Hepatocyte (in vitro differentiated cells): ENCODE results near the gene DMD.

Source experiments
- CTCF ChIP-seq: fragments of 200-600 bp; sonication (generic); IDR thresholded peaks from 2 replicates; pipeline ENCODE4 v1.5.1; 2016; ENCODE audit warnings: antibody characterized with exemption, mild to moderate bottlenecking; ENCODE audit not compliant: poor library complexity
- EZH2phosphoT487 ChIP-seq: fragments of 200-600 bp; sonication (generic); IDR thresholded peaks from one replicate; pipeline ENCODE4 v1.6.1; 2018; ENCODE audit warnings: antibody characterized with exemption, mild to moderate bottlenecking, low read depth, moderate library complexity; ENCODE audit not compliant: unreplicated experiment, severe bottlenecking

GRCh38 chrX:33190016-33190415 lies 21.3 kb downstream of the DMD start:
- TF ChIP-seq CTCF: no peak
- TF ChIP-seq EZH2phosphoT487: no peak
